A673 (cell line): ENCODE data around the gene ADAMTS1.

Experiments
- EZH2 ChIP-seq: fragments of 200-600 bp; sonication (generic); IDR thresholded peaks from 2 replicates; pipeline ENCODE4 v1.6.1; 2017; ENCODE audit warnings: borderline replicate concordance, low read depth, mild to moderate bottlenecking, mixed read lengths, antibody characterized with exemption, low read length; ENCODE audit not compliant: poor library complexity, severe bottlenecking
- TF ChIP-seq, protein P1 (sequence below): fragments of 300-800, 200-600 bp; sonication (generic); conservative IDR thresholded peaks from 2 replicates; pipeline ENCODE4 v1.5.1; 2017; ENCODE audit warnings: low read depth, mild to moderate bottlenecking, antibody characterized with exemption, low read length, moderate library complexity, mixed read lengths

DNA sequence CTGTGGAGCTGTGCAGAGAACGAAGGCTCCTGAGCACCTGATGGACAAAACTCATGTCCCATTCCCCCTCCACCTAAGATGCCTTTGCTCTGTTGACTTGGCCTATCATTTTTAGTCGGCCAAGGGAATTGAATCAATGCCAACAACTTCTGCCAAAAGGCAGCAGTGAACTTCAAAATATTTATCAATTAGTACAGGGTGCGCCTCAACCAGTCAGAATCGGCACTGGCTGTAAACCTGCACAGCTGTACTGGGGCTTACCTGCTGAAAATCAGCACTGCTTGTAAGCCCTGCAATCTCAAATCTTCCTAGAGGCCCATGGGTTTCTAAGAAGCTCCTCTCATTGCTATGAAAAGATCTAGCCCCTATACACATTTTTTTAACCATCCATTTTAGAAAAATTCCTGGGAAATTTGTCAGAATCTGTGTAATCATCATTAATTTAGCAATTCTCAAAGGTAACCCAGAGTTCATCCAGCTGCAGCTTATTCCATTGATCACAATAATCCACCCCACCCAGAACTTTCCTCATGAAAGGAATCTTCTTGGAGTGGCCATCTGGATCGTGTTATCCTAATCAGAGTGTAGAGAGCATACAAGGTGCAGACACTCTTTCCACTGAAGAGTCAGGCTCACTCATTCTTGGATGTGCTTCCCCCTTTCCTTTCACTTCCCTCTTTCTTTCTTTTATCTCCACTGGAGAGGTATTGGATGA lies 40.2 kb downstream of the ADAMTS1 start:
- TF ChIP-seq, protein P1, sequence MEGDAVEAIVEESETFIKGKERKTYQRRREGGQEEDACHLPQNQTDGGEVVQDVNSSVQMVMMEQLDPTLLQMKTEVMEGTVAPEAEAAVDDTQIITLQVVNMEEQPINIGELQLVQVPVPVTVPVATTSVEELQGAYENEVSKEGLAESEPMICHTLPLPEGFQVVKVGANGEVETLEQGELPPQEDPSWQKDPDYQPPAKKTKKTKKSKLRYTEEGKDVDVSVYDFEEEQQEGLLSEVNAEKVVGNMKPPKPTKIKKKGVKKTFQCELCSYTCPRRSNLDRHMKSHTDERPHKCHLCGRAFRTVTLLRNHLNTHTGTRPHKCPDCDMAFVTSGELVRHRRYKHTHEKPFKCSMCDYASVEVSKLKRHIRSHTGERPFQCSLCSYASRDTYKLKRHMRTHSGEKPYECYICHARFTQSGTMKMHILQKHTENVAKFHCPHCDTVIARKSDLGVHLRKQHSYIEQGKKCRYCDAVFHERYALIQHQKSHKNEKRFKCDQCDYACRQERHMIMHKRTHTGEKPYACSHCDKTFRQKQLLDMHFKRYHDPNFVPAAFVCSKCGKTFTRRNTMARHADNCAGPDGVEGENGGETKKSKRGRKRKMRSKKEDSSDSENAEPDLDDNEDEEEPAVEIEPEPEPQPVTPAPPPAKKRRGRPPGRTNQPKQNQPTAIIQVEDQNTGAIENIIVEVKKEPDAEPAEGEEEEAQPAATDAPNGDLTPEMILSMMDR, result no peak
- no peak for TF ChIP-seq EZH2
